ENCODE data around the gene ROM1.

ROM1 gene

DNA sequence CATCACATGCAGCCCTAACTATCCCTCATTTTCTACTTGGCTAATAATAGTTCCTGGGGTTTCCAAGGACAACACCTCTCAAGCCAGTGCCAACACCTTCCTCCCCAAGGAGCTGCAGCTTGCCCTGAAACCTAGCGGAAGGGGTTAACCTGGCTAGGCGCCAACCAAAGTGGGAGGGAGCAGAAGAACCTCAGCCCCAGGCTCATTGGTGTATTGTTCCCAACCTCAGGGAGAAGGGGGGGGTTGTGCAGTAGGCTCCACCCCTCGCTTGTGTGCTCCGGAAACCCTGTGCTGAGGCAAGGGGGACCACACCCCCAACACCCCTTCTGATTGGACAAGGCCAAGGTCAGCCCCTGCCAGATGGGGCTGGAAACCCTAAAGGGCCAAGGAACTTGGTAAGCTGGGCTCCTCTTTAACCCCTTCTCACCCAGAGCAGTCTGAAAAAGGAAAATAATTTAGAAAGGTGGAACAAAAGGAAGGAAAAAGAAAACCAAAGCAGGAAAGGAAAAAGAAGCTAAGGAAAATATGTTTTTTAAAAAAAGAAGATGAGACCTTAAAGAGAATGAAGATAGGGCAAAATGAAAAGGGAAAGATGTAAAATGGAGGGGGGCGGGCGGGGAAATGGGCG, 13.9 kb upstream of the ROM1 start:
- TF ChIP-seq, protein P1, sequence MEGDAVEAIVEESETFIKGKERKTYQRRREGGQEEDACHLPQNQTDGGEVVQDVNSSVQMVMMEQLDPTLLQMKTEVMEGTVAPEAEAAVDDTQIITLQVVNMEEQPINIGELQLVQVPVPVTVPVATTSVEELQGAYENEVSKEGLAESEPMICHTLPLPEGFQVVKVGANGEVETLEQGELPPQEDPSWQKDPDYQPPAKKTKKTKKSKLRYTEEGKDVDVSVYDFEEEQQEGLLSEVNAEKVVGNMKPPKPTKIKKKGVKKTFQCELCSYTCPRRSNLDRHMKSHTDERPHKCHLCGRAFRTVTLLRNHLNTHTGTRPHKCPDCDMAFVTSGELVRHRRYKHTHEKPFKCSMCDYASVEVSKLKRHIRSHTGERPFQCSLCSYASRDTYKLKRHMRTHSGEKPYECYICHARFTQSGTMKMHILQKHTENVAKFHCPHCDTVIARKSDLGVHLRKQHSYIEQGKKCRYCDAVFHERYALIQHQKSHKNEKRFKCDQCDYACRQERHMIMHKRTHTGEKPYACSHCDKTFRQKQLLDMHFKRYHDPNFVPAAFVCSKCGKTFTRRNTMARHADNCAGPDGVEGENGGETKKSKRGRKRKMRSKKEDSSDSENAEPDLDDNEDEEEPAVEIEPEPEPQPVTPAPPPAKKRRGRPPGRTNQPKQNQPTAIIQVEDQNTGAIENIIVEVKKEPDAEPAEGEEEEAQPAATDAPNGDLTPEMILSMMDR (IDR thresholded peaks at IDR 0.05) = no peak

DNA sequence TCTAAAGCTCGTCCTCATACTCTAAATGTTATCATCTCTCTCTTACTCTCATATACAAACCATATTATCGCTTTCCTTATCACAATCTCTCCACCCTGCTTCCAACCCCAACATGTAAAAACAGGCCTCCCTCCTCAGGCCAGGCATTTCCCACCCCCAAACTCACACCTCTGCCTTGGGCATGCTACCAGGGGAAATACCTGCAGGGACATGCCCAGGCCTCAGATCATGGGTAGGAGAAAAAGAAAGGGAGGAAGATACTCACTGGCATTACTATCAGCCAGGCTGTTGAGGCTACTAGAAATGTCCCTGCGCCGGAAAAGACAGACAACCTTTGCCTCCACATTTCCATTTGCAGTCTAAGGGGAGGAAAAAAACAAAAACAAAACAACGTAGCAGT, 13.2 kb upstream of the ROM1 start:
- TF ChIP-seq, protein P1 (IDR thresholded peaks at IDR 0.05) = no peak

DNA sequence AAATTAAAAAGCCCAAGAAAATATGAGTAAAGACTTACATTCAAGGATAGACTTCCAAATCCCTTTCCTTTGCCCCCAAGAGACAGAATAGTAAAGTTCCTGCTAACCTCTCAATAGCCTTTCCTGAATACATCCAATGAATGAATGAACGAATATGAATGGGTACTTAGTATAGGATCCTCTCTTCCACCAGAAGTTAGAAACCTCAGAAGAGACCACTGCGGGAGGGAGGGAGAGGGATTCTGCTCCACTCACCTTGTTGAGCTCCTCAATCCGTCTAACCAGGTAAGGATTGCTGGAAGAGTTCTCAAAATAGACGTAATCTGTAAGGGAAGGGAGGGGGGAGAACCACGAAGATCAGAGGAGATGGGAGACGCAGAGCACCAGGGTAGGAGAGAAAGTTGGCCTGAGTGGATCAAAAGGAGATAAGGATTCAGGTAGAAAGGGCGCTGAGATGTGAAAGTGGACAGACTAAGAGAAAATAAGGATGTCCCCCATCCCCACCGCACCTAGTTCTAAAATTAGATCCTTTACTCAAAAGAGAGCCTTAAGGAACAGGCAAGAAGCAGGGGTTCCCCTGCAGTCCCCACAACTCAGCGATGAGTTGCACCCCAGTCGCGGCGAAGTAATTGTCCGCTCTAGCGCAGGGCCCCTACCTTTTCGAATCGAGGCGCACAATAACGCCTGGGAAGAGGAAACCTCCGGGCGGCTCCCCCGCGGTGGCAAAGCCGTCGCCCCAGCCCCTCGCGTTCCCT, 12.5 kb upstream of the ROM1 start:
- TF ChIP-seq, protein P1 (IDR thresholded peaks at IDR 0.05) = no peak

DNA sequence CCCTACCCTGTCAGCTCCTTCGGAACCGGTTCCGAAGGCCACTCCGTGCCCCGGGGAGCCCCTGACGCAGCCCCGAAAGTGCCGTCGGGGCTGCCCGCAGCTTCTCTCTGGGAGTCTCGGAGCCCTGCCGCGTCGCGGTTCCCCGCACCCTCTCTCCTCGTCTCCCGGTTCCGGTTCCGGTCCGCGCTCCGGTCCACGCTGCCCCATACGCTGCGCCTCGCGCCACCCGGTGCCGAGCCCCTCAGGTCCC, 12.0 kb upstream of the ROM1 start:
- TF ChIP-seq, protein P1 (IDR thresholded peaks at IDR 0.05) = no peak

DNA sequence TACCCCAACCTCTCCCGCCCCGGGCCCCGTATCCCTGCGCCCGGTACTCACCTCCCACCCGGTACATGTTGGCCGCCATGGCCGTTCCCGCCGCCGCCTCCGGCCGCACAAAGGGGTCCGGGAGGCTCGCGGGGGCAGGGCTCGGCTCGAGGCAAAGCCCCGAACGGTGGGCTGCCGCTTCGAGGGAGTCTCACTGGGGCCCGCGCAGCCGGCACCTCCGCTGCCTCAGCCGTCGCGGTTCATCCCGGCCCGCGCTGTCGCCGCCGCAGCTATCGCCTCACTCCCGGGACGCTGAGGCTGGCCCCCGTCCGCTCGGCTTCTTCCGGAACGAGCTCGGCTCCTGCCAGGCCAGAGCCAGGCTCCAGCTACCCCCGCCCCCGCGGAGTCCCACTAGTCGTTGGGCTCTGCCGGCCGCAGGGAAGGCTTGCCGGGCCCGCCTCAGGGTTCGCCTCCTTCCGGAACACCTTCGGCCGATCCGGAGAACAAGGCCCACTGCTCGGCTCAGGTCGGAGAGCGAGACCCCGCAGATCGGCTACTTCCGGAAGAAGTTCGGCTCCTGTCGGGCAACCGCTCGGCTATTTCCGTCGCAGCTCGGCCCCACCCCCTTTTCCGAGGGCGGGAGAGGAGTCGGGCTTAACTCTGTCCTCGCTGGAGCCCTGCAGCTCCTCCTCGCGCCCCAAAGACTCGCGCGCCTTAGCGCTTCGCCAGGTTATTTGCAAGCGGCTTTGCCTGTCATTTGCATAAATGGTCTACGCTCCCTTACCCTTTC, 11.5 kb upstream of the ROM1 start, which contains the start of gene MTA2:
Gene MTA2, minus strand, starts transcription at position 494 of the 769 bp plus-strand sequence. Its CDS starts 415 bp downstream, at position 79.
- TF ChIP-seq, protein P1 (IDR thresholded peaks at IDR 0.05) = no peak

DNA sequence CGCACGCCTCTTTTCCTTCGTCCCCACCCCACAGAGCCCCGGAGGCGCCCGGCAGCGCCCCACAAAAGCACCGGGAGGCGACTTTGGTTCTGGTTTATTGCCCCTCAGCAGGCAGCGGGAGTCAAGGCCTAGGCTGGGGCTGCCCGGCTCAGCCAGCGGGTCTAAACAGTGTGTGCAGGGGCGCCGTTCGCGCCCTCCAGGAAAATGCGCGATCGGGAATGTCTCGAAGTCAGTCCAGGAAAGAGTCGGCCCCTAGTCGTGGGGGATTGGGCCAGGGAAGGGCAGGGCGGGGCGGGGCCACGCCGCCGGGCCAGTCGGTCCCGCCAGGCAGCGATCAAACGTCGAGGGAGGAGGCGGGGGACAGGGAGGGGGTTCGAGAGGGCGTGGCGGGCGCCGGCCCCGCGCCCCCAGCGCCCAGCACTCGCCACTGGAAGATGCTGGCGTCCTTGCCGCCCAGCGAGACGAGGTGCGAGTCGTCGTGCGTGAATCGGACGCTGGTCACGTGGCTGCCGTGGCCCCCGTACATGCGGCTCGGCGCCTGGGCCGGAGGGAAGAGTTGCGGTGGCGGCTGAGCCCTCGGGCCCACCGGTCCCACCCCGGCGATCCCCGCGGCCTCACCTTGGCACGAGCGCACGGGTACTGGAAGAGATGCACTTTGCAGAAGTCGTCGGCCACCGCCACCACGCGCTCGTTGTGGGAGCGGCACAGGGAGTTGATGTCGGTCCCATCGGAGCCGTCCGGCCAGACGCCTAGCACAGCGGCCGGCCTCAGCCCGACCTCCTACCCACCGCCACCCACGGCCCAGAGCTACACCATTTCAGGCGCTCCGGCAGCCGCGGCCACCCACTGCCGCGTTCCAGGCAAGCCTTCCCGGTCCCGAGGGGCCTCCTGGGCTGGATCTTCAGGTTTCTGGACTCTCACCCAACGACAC, 10.7 kb upstream of the ROM1 start:
- TF ChIP-seq, protein P1 (IDR thresholded peaks at IDR 0.05) = no peak

DNA sequence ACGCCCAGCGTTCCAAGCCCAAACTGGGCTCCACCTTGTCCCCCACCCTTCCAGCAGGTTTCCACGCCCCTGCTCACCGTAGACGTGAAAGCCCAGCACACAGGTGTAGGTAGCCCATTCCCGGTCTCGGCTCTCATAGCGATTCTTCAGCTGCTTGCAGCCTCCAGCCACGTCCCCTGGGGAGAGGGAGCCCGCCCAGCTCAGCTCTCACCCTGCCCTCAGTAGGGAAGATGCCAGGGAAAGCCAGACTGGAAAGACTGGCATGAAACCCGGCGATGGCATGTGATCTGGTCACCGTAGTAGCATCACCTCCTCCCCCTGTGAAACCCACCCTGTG, 10.0 kb upstream of the ROM1 start:
- TF ChIP-seq, protein P1 (IDR thresholded peaks at IDR 0.05) = no peak
